ENCODE measurements around the gene SNCAIP.
"Not testable (repeated sequence)": the region's sequence is repeated elsewhere in the genome, so short reads cannot be mapped to it uniquely, and the experiment has no call there.

Gene SNCAIP

DNA sequence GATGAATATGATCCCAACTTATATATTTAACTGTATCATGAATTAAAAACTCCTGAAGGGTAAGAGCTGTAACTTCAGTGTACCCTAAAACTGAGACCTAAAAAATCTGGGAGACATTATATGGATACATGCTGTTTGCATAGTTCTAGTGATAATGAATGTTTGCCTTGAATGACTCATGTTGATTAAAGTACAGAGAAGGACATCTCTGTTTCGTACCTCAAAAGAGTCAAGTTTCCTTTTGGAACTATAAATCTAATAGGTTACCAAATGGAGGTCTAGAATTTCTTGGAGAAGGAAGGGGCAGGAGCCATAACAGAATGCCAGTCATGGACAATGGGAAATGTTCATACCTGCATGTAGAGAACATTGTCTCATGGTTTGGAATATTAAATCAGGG lies 168.1 kb downstream of the SNCAIP start:
- DNase-seq (ENCODE audit: low read depth in 1 of 2, low spot score in 1 of 2): no peak
- H3K27me3 ChIP-seq (ENCODE audit: insufficient read depth, poor library complexity, severe bottlenecking): no peaks in the 10 kb centered on the region
- TF ChIP-seq SPI1 (IDR thresholded peaks at IDR 0.05; ENCODE audit: borderline replicate concordance, low read depth): no peak
- TF ChIP-seq POLR2AphosphoS5 (IDR thresholded peaks at IDR 0.05; ENCODE audit: low read depth): no peak
- TF ChIP-seq, protein P1, sequence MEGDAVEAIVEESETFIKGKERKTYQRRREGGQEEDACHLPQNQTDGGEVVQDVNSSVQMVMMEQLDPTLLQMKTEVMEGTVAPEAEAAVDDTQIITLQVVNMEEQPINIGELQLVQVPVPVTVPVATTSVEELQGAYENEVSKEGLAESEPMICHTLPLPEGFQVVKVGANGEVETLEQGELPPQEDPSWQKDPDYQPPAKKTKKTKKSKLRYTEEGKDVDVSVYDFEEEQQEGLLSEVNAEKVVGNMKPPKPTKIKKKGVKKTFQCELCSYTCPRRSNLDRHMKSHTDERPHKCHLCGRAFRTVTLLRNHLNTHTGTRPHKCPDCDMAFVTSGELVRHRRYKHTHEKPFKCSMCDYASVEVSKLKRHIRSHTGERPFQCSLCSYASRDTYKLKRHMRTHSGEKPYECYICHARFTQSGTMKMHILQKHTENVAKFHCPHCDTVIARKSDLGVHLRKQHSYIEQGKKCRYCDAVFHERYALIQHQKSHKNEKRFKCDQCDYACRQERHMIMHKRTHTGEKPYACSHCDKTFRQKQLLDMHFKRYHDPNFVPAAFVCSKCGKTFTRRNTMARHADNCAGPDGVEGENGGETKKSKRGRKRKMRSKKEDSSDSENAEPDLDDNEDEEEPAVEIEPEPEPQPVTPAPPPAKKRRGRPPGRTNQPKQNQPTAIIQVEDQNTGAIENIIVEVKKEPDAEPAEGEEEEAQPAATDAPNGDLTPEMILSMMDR (IDR thresholded peaks at IDR 0.05; ENCODE audit: insufficient read depth, low read length): no peak
- no peak for TF ChIP-seq REST (IDR thresholded peaks at IDR 0.05; ENCODE audit: insufficient replicate concordance, low read depth)
- no peak for TF ChIP-seq GABPA (IDR thresholded peaks at IDR 0.05; ENCODE audit: low read depth)
- H3K4me3 ChIP-seq (replicated peaks; ENCODE audit: insufficient read depth, low read length): no peak overlapping the region
- no peak overlapping the region for H3K27ac ChIP-seq (replicated peaks)

- Histone ChIP-seq H3K27ac (replicated peaks) (no peak overlapping the region), H3K27me3 (ENCODE audit: insufficient read depth, poor library complexity, severe bottlenecking) (no peaks in the 10 kb centered on the region), H3K4me3 (replicated peaks; ENCODE audit: insufficient read depth, low read length) (no peak overlapping the region)
- DNase-seq (ENCODE audit: low read depth in 1 of 2, low spot score in 1 of 2): no peak
- no peak for TF ChIP-seq REST (IDR thresholded peaks at IDR 0.05; ENCODE audit: insufficient replicate concordance, low read depth)
- TF ChIP-seq SPI1 (IDR thresholded peaks at IDR 0.05; ENCODE audit: borderline replicate concordance, low read depth): no peak
- no peak for TF ChIP-seq POLR2AphosphoS5 (IDR thresholded peaks at IDR 0.05; ENCODE audit: low read depth)
- TF ChIP-seq, protein P1 (IDR thresholded peaks at IDR 0.05; ENCODE audit: insufficient read depth, low read length): no peak
- no peak for TF ChIP-seq GABPA (IDR thresholded peaks at IDR 0.05; ENCODE audit: low read depth)
Measured at GRCh38 chr5:122484103-122484502, 172.1 kb downstream of the SNCAIP start.

DNA sequence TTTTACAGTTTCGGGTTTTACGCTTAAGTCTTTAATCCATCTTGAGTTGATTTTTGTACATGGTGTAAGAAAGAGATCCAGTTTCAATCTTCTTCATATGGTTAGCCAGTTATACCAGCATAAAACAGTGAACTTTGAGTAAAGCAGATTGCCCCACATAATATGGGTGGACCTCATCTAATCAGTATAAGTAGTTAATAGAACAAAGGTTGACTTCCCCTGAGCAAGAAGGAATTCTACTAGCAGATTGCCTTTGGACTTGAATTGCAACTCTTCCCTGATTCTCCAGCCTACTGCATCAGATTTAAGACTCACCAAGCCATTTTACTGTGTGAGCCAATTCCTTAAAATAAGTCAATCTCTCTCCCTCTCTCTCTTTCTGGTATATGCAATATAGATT lies 173.2 kb downstream of the SNCAIP start:
- Histone ChIP-seq H3K27me3 (ENCODE audit: insufficient read depth, poor library complexity, severe bottlenecking) (no peaks in the 10 kb centered on the region), H3K4me3 (replicated peaks; ENCODE audit: insufficient read depth, low read length) (no peak overlapping the region), H3K27ac (replicated peaks) (no peak overlapping the region)
- DNase-seq (ENCODE audit: low read depth in 1 of 2, low spot score in 1 of 2): no peak
- TF ChIP-seq, protein P1 (IDR thresholded peaks at IDR 0.05; ENCODE audit: insufficient read depth, low read length): no peak
- TF ChIP-seq GABPA (IDR thresholded peaks at IDR 0.05; ENCODE audit: low read depth): no peak
- TF ChIP-seq POLR2AphosphoS5 (IDR thresholded peaks at IDR 0.05; ENCODE audit: low read depth): no peak
- TF ChIP-seq SPI1 (IDR thresholded peaks at IDR 0.05; ENCODE audit: borderline replicate concordance, low read depth): no peak
- no peak for TF ChIP-seq REST (IDR thresholded peaks at IDR 0.05; ENCODE audit: insufficient replicate concordance, low read depth)

DNA sequence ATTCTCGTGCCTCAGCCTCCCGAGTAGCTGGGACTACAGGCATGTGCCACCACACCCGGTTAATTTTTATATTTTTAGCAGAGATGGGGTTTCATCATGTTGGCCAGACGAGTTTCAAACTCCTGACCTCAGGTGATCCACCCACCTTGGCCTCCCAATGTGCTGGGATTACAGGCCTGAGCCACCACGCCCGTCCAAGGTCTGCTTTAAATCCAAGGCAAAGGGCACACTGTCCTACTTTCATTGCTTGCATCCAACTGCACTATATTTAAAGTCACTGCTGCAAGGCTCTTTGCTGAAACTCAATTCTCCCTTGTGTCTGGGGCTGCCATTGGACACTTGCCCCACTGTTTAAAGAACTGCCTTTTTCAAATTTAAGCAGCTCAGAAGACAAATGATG lies 174.6 kb downstream of the SNCAIP start:
- not testable (repeated sequence) for H3K4me3 ChIP-seq (replicated peaks; ENCODE audit: insufficient read depth, low read length); H3K27me3 ChIP-seq (ENCODE audit: insufficient read depth, poor library complexity, severe bottlenecking); DNase-seq (ENCODE audit: low read depth in 1 of 2, low spot score in 1 of 2); H3K27ac ChIP-seq (replicated peaks)
